Measurements from ENCODE around the gene HMGCL.
"Not testable (repeated sequence)": the region's sequence is repeated elsewhere in the genome, so short reads cannot be mapped to it uniquely, and the experiment has no call there.

HMGCL gene

DNA sequence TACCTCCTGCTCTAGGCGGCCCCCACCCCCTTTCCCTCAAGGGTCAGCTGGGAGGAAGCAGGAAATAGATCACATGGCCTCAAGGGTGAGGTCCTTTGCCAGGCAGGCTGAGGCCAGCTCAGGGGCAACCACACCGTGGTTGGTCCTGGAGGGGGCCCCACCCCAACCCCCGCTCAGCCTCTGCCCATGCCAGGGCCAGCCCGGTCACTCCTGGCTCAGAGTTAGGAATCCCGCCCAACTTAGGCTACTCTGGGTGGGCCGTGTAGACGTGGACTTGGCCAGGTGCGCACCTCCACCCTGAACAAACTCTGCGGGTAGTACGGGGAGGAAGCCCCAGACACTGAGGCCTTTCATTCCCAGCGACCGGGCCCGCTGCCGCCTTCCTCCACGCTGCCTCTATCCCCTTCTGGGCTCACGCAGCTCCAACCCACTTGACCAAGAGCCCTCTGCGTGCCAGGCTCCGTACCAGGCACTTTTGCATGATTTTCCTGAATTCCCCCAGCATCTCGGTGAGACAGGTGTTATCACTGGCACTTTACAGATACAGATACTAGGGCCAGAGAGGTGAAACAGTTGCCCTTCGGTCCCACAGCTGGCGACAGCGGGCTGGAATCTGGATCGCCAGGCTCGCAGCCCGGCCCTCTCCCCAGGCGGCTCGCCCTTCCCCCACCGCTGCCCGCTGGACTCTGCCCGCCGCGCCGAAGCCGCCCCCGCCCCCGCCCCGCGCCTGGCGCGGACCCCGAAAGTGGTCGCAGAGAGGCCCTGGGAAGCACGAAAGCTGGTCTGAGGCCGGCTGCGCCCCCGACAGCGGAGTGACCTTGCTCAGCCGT, 25.4 kb downstream of the HMGCL start:
- peak; percentile 87 for FAIRE-seq
- DNase-seq (ENCODE audit: low spot score) = peak; percentile 92

DNA sequence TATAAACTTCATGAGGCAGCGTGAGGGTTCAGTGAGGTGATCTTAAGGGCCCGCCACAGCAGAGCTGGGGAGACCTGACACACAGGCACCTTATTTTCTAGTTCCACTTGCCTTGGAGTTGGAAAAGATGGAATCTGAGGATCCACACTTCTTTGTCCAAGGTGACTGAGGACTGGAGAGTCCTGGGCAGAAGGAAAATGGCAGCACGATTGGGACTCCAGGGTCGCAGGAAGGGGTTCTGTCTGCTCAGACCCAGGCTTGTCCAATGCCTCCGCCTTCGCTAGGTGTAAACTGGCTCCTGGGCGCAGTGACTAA, 26.0 kb downstream of the HMGCL start:
- DNase-seq (ENCODE audit: low spot score) (no peak), FAIRE-seq (no peak)

DNA sequence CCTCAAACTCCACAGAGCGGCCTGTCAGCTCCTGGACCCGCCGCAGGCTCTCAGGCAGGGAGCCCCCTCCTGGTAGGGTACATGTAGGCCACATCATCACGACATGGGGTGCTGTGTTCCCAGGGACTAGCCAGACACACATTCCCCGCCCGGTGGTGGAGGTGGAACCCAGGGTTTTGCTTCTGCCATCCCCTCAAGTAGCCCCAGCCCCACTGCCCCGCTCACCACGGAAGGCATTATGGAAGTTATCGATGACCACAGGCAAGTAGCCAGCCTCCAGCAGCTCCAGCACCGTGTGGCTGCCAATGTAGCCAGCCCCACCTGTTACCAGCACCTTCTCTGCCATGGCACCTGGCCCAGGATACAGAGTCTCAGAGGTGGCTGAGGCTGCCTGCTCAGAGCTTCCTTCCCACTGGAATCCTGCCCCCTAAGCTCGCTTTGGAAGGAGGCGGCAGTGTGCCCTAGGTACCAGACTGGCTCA, 26.5 kb downstream of the HMGCL start:
- FAIRE-seq = no peak

DNA sequence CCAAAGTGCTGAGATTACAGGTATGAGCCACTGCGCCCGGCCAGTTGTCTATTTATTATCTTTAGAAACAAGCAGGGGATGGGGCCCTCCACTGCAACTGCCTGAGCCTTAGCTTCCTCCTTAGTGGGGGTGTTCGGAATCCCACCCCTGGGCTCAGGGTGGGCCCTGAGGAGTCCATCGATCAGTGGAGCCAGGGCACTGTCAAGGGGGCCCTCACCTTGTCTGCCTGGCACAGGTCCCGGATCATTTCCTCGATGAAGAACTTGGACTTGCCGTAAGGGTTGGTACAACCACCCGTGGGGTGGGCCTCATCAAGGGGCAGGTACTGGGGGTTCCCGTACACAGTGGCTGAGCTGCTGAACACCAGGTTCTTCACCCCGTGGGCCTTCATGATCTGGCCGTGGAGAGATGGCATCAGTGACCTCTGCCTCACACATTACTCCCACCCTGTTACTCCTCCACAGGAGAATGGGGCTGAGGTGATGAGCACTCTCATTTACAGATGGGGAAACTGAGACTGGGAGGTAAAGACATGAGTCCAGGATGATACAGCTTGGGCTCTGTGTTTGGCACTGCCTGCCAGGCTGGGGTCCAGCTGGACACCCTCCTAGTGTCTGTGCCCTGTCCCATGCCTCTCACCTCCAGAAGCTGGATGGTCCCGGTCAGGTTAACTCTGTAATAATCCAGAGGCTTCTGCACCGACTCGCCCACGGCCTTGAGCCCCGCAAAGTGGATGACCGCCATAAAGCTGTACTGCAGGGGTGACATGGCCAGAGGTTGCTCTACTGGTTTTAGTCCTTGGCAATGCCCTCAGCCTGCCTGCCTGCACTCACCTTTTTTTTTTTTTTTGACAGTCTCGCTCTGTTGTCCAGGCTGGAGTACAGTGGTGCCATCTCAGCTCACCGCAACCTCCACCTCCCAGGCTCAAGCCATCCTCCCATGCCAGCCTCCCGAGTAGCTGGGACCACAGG, 27.5 kb downstream of the HMGCL start:
- DNase-seq (ENCODE audit: low spot score) = no peak
- FAIRE-seq = no peak

More for the DNA sequence above, 26.5 kb downstream of the HMGCL start:
- no peak for DNase-seq (ENCODE audit: low spot score)

DNA sequence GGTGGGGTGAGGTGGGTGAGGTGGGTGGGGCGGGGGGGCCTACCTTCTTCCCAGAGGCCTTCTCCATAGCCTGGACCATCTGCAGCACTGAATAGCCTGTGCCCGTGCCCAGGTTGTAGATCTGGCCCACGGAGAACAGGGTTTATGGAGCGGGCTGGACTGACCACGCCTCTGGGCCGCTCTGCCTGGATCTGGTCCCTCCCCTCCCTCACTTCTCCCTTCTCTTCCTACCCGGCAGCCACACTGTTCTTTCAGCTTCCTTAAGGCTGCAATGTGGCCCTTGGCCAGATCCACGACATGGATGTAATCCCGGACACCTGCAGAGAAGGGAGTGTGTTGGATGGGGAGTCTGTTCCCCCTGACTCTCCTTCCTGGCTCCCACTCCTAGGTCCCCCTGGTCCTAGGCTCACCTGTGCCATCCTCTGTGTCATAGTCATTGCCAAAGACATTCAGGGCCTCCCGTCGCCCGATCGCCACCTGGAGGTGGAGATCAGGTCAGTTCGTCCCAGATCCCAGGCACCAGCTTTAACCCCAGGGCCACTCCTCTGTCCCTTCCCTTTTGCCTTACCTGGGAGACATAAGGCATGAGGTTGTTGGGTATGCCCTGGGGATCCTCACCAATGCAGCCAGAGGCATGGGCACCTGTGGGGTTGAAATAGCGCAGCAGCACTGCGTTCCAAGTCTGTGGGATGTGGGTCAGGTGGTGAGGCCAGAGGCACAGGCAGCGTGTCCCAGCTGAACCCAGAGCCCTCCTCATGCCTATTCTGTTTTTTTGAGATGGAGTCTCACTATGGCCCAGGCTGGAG, 28.6 kb downstream of the HMGCL start:
- no peak for FAIRE-seq

DNA sequence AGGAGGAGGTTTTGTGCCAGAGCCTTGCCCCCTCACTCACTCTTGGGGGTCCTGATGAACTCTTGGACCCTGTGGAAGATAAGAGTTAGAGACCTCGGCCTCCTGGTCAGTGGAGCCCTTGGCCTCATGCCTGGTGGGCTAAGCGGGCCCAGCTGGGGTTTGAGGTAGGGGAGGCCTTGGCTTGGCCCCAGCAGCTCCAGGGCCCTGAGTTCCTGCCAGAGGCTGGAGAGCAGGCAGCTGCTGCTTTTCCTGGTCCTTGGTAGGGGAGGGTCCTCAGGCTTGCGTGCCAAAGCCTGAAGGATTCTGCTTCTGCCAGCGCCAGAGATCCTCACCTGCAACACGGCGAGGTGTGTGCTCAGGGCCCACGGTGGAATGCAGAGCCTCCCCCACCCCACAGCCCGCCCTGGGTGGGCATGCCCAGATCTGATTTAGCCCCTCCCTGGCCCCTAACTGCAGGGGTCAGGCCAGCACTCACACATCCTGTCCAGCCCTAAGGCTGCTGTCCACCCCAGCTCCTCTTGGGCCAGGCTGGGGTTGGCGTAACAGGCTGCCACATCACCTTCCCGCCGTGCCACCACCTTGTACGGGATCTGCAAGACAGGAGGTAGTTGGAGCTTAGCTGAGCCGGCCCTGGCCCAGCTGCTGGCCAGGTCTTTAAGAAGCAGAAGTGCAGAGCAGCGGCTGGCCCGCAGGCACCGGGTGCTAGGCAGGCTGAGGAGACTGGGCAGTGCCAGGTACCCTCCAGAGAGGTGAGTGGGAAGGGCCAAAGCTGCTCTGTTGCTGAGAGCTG, 29.4 kb downstream of the HMGCL start:
- FAIRE-seq (no peak), DNase-seq (ENCODE audit: low spot score) (no peak)

More for the DNA sequence above, 28.6 kb downstream of the HMGCL start:
- no peak for DNase-seq (ENCODE audit: low spot score)

DNA sequence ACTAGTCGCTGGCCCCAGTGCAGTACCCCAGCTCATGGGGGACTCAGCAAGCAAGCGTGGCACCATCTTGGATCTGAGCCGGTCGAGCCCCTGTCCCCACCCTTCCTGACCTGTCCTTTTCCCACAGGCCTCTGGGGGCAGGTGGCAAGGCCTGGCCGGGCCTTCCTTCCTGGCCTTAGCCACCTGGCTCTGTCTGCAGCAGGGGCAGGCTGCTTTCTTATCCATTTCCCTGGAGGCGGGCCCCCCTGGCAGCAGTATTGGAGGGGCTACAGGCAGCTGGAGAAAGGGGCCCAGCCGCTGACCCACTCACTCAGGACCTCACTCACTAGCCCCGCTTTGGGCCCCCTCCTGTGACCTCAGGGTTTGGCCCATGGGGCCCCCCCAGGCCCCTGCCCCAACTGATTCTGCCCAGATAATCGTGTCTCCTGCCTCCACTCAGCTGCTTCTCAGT, 30.5 kb downstream of the HMGCL start:
- not testable (repeated sequence) for FAIRE-seq; DNase-seq (ENCODE audit: low spot score)

DNA sequence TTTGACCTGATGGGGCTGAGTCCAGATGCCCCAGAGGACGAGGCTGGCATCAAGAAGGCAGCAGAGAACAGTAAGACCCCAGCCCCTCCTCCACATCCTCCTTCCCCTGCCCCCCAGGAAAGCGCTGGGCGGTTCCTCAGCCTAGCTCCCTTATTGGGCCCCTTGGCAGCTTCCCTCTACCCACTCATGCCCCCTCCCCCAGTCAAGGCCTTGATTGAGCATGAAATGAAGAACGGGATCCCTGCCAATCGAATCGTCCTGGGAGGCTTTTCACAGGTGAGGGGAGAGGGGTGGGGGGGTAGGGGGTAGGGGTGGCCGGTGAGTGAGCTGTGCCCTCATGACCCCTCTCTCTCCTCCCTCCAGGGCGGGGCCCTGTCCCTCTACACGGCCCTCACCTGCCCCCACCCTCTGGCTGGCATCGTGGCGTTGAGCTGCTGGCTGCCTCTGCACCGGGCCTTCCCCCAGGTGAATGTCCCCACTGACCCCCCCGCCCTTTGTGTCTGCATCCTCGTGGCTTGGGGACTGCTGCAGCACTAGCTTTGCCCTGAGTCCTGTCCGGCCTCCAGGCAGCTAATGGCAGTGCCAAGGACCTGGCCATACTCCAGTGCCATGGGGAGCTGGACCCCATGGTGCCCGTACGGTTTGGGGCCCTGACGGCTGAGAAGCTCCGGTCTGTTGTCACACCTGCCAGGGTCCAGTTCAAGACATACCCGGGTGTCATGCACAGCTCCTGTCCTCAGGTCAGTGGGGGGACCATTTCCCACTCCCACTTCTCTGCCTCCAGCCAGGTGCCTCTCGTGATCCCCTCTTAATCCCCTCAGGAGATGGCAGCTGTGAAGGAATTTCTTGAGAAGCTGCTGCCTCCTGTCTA, 31.1 kb downstream of the HMGCL start:
- DNase-seq (ENCODE audit: low spot score) (no peak), FAIRE-seq (no peak)

DNA sequence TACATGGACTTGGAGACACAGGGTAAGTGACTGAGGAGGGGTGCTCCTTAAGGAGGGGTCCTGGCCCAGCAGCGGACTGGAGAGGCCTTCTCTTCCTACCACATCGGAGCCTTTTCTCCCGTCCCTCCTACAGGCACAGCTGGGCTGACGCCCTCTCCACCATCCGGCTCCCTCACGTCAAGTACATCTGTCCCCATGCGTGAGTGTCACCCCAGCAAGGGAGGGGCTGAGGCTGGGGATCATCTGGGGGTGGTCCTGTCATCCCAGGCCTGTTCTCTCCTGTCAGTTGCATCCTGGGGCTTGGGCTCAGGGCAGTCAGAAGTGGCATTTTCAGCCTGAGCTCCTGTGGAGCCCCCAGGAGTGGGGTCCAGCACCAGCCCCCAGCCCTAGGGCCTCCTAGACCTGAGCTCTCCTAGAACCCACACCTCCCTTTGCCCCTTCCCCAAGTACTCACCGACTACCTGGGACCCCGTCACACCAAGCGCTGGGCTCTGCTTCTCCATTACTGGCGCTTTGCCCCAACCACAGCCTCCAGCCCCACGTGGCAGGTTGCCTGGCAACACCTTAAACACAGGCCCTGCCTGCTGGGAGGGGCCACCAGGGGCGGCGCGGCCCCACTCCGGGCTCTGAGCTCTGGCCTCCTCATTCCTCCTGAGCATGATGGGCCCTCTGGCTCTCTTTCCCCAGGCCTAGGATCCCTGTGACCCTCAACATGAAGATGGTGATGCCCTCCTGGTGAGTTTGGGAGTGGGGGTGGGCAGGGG, 32.0 kb downstream of the HMGCL start:
- no peak for FAIRE-seq
- peak; percentile 72 for DNase-seq (ENCODE audit: low spot score)

DNA sequence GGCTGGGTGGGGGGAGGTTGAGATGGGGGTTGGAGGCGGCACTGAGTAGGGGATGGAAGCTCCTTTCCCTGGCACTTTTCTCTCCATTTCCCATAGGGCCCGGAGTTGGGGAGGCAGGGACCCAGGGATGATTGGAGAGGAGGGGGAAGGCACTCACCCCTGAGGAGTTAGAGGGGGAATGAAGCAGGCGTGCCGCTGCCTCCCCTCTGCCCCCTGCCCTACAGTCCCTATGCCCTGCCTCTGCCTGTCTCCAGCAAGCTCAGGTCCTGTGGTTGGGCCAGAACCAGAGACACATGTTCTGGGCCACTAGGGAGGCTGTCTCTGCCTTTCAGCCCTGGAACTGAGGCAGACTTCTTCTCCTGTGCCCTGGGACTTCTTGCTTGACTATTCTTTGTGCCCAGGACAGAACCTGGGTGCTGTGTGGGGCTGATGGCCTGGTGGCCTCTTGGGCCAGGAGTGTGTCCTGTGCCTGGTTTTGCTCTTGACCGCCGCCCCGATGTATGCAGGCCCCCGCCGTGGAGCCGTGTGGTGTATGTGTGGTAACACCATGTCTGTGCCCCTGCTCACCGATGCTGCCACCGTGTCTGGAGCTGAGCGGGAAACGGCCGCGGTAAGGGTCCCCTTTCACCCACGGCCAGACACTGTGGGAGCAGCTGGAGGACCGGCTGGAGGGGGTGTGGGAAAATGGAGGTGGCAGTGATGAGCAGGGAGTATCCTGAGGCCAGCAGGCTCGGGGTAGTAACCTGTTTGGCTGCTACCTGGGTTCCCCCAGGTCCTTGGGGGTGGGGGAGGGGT, 32.9 kb downstream of the HMGCL start:
- DNase-seq (ENCODE audit: low spot score) (no peak), FAIRE-seq (no peak)

DNA sequence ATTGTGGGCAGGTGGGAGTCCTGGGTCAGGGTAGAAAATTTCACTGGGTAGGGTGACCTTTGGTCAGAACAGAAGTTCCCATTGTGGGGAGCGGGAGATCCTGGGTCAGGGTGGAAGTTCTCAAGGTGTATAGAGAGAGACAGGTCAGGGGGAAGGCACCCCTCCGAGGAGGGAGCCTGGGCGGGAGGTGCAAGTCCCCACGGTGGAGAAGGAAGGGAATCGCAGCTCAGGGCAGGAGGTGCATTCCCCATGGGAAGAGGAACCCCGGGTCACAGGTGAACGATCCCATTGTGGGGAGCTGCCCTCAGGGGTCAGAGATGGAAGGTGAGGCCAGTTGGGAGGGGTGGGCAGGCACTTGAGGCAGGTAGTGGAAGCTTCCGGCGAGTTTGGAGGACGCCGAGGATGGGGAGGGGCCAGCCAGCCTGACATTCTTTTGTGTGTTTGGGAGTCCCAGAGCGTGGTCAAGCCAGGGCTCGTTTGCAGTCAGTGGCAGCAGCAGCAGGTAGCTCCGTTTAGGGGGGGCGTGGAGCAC, 33.6 kb downstream of the HMGCL start:
- FAIRE-seq = no peak
- DNase-seq (ENCODE audit: low spot score) = peak; percentile 41

DNA sequence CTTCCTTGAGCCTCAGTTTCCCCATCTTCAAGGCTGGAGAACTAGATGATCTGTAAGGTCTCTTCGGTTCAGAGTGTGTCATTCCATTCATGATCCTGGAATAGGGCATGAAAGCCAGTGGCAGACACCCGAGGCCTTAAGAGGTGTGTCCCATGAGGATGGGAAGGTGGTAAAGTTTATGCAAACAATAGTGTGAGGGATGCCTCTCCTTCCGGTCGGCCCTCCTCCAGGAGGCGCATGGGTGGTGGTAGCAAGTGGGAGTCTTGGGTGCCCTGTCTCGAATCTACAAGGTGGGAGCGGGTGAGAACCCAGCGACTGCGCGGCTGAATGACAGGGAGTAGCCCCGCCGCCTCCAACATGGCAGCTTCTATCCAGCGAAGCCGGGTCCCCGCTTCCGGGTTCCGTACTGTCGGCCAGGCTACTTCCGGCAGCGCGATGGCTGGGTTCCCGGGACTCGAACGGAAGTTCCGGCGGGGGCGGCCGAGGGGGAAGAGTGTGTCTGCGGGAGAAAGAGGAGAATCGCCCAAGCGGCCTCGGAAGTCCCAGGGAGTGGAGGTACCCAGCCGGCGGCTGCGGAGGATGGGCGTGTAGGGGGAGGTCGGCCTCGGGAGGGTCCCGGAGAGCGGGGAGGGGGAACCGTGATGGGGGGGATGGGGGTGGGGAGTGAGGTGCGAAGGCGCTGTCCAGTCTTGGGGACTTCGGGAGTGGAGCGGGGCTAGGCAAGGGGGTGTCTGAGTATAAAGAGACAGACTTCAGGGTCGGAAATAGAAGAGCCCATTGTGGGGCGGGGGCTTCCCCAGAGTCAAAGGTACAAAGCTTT, 34.3 kb downstream of the HMGCL start, which contains the start of gene LYPLA2:
LYPLA2 (plus strand) TSS at position 450 of the 820 bp plus-strand sequence. CDS start 1,538 bp downstream, outside the sequence.
- DNase-seq (ENCODE audit: low spot score) (peak; percentile 91), FAIRE-seq (no peak)

DNA sequence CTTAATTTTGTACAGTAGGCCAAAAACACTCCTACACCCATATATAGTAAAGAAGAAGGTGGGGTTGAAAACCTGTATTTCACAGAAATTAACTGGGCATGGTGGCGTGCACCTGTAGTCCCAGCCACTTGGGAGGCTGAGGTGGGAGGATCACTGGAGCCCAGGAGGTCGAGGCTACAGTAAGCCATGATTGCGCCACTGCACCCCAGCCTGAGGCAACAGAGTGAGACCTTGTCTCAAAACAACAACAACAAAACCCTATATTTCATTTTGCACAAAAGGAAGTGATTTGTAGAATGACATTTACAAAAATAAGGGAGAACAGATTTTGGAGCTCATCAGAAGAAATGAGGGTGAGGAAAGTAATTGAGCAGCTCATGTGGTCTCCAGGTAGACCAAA, 36.5 kb downstream of the HMGCL start:
- no peak for FAIRE-seq
- DNase-seq (ENCODE audit: low spot score) = no peak

DNA sequence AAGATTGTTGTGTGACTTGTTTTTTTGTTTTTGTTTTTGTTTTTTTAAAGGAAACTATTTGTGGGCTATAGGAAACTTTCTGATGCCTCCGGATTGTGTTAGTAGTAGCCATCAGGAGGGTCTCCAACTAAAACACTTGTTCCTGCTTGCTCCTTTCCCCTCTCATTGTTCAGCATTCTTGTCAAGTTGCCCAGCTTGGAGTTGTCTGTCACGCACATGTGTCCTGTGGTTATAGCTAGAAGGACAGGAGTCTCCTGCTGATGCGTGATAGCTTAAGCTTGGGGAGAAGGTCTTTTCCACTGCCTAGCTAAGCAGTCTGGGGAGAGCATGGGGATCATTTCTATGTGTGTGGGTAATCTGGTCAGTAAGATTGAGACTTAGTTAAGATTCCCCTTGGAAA, 37.5 kb downstream of the HMGCL start:
- DNase-seq (ENCODE audit: low spot score) (no peak), FAIRE-seq (no peak)

DNA sequence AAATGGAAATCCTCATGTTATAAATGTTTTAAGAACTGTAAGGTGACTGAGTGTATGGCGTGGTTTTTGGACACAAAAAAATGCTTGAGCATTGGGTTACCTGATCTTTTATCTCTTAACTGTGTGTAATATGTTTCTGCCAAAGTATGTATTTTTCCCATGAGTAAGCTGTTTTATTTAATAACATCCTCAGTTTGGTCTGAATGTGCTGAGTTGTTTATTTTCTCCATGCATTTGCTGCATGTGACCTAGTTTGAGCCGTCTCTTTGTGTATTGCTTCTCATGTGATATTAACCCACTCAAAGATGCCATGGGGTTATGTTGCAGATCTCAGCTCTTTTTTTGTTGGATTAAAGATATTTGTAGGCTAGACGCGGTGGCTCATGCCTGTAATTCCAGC, 40.4 kb downstream of the HMGCL start:
- DNase-seq (ENCODE audit: low spot score) (no peak), FAIRE-seq (no peak)

DNA sequence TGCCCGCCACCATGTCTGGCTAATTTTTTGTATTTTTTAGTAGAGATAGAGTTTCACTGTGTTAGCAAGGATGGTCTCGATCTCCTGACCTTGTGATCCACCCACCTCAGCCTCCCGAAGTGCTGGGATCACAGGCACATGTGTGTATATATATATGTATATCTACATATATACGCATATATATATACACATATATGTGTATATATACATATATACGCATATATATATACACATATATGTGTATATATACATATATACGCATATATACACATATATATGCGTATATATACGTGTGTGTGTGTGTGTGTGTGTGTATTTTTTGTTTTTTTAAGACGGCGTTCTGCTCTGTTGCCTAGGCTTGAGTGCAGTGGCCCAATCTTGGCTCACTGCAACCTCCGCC, 42.1 kb downstream of the HMGCL start:
- FAIRE-seq; DNase-seq (ENCODE audit: low spot score): not testable (repeated sequence)

All from urothelium cell line (cell line).